VCaP (cell line): ENCODE data around the gene LGALS9.
A peak's percentile ranks its signal among the peaks of the same experiment; 100 is the strongest.

Source experiments
- H3K27ac ChIP-seq: fragments of 450-650 bp; 2 replicates; pipeline ENCODE4 v1.5.1; 2017
- CTCF ChIP-seq: fragments of 450-650 bp; conservative IDR thresholded peaks from 2 replicates; pipeline ENCODE4 v1.5.1; 2017; ENCODE audit warnings: mild to moderate bottlenecking, moderate library complexity

The LGALS9 gene

GRCh38 chr17:27603880-27604794 lies 26.9 kb upstream of the LGALS9 start:
- H3K27ac ChIP-seq, result no peak overlapping the region
- no peak for TF ChIP-seq CTCF

- TF ChIP-seq CTCF, result no peak
- H3K27ac ChIP-seq, result no peak overlapping the region
These were observed 25.6 kb upstream of the LGALS9 start for GRCh38 chr17:27605409-27605808.

GRCh38 chr17:27607521-27608091 lies 23.4 kb upstream of the LGALS9 start:
- no peak overlapping the region for H3K27ac ChIP-seq
- no peak for TF ChIP-seq CTCF

GRCh38 chr17:27608328-27609230 lies 22.4 kb upstream of the LGALS9 start:
- H3K27ac ChIP-seq, result no peak overlapping the region
- no peak for TF ChIP-seq CTCF

GRCh38 chr17:27609611-27610303 lies 21.2 kb upstream of the LGALS9 start:
- peak; percentile 97 for TF ChIP-seq CTCF

GRCh38 chr17:27610304-27610677 lies 20.7 kb upstream of the LGALS9 start:
- no peak overlapping the region for H3K27ac ChIP-seq
- TF ChIP-seq CTCF, result no peak

More at GRCh38 chr17:27609611-27610303, 21.2 kb upstream of the LGALS9 start:
- no peak overlapping the region for H3K27ac ChIP-seq
